ENCODE data around the gene PGAP6. TPM values are rescaled to one million over a fixed set of nuclear protein-coding genes. Genes with fewer than 3 reads are reported as not detected.
A peak's percentile ranks its signal among the peaks of the same experiment; 100 is the strongest.

Gene PGAP6
- total RNA-seq, 1 donor from 2014 or later = 44.5 TPM

DNA sequence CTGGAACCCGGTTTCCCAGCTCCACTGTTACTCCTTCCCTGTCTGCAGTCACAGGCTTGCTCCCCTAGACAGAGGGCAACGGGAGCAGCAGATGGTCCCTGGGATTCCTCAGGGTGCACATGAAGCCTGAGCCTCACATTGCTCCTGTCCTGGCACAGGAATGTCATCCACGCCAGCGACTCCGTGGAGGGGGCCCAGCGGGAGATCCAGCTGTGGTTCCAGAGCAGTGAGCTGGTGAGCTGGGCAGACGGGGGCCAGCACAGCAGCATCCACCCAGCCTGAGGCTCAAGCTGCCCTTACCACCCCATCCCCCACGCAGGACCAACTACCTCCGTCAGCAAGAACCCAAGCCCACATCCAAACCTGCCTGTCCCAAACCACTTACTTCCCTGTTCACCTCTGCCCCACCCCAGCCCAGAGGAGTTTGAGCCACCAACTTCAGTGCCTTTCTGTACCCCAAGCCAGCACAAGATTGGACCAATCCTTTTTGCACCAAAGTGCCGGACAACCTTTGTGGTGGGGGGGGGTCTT, 18.3 kb upstream of the PGAP6 start:
- POLR2A ChIA-PET = interaction anchor here (0.6 to 3.0 kb wide), 7 partner anchors 8 to 302 kb away, joined by 3 to 54 read pairs (median 20); partner anchors contain the start of genes AXIN1, MRPL28 and PGAP6
- intact Hi-C loops (cut with micrococcal nuclease) = loop anchor here (5.0 kb wide), 1 partner anchor 187 kb away; no protein-coding TSS in a partner anchor

DNA sequence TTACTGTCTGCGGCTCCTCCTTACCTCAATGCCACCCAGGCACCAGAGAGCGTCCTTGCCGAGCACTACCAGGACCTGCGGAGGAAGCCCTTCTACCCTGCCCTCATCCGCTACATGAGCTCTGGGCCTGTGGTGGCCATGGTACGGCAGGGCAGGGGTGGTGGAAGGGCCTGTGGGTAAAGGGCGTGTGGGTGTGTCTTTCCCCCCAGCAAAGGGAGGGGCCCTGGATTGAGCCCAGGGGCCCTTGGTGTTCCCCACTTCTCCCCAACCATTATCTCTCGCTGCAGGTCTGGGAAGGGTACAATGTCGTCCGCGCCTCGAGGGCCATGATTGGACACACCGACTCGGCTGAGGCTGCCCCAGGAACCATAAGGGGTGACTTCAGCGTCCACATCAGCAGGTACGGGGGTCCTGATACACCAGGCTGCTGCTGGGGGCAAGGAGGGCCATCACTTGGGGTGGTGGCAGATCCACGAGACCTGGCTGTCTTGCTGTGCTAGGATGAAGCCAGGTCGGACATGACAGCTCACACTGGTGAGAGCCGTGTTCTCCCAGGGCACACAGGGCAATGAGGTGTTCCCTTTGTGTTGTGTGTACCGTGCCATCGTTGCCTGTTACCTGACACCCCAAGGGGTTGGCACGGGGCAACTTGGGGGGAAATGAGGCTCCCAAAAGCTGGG, 17.7 kb upstream of the PGAP6 start:
- Mint-ChIP-seq H3K27ac (peak overlapping the region; percentile 41), H3K4me3 (no peak overlapping the region), H3K4me1 (peaks cover 38% of the 10 kb centered on the region), H3K9me3 (no peaks in the 10 kb centered on the region), H3K36me3 (ENCODE audit: low read depth) (peaks cover 4% of the 10 kb centered on the region), H3K27me3 (no peaks in the 10 kb centered on the region)
- TF ChIP-seq, protein P1, sequence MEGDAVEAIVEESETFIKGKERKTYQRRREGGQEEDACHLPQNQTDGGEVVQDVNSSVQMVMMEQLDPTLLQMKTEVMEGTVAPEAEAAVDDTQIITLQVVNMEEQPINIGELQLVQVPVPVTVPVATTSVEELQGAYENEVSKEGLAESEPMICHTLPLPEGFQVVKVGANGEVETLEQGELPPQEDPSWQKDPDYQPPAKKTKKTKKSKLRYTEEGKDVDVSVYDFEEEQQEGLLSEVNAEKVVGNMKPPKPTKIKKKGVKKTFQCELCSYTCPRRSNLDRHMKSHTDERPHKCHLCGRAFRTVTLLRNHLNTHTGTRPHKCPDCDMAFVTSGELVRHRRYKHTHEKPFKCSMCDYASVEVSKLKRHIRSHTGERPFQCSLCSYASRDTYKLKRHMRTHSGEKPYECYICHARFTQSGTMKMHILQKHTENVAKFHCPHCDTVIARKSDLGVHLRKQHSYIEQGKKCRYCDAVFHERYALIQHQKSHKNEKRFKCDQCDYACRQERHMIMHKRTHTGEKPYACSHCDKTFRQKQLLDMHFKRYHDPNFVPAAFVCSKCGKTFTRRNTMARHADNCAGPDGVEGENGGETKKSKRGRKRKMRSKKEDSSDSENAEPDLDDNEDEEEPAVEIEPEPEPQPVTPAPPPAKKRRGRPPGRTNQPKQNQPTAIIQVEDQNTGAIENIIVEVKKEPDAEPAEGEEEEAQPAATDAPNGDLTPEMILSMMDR (IDR thresholded peaks at IDR 0.05) = no peak
- CTCF ChIA-PET = no interaction called here
- DNase-seq (no peak), ATAC-seq (ENCODE audit: low read depth) (no peak)
- POLR2A ChIA-PET = interaction anchor here (0.5 to 3.0 kb wide), 3 partner anchors 13 to 29 kb away, joined by 4 to 54 read pairs (median 29); partner anchors contain the start of genes MRPL28 and PGAP6
- intact Hi-C loops (cut with micrococcal nuclease) = loop anchor here (5.0 to 10.0 kb wide), 2 partner anchors 188 to 385 kb away; partner anchors contain the start of genes CHTF18 and RPUSD1

More for the DNA sequence above, 18.3 kb upstream of the PGAP6 start:
- TF ChIP-seq, protein P1 (IDR thresholded peaks at IDR 0.05) = no peak
- ATAC-seq (ENCODE audit: low read depth) (no peak), DNase-seq (no peak)
- Mint-ChIP-seq H3K27ac (peak overlapping the region; percentile 98), H3K4me1 (peaks cover 37% of the 10 kb centered on the region), H3K36me3 (ENCODE audit: low read depth) (peaks cover 4% of the 10 kb centered on the region), H3K27me3 (no peaks in the 10 kb centered on the region), H3K9me3 (no peaks in the 10 kb centered on the region), H3K4me3 (peak overlapping the region; percentile 93)
- CTCF ChIA-PET = interaction anchor here (1.0 to 2.2 kb wide), 3 partner anchors 9 to 47 kb away, joined by 3 to 7 read pairs (median 3); partner anchors contain the start of gene AXIN1

- POLR2A ChIA-PET = interaction anchor here (0.5 to 1.5 kb wide), 4 partner anchors 12 to 28 kb away, joined by 3 to 8 read pairs (median 4); partner anchors contain the start of gene MRPL28
Observed at GRCh38 chr16:398561-399339, 17.0 kb upstream of the PGAP6 start.

DNA sequence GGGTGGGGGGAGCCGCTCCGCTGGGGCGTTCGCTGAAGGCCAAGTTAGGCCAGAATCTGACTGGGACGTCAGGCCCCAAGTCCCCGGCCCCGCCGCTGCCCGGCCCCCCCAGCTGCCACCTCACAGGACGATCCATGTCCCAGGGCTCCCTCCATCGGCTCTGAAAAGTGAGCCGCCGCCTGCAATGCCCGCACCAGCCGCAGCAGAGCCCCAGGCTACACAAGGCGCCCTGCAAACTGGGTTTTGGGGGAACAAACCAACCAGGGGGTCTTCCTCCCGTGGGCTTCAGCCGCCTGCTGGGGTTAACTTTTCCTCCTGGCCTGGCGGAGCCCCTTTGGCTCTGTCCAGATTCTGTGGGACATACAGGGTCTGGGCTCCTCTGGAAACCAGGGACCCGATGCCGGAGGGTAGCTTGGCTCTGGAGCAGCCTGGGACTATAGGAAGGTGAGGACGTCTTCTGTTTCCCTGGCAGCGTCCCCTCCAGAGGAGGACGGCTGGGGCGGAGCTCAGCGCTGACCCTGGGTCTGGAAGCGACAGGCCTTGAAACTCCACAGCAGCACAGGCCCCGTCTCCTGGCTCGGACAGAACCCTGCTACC, 16.1 kb upstream of the PGAP6 start:
- intact Hi-C loops (cut with micrococcal nuclease) = loop anchor here (10.0 kb wide), 1 partner anchor 387 kb away; the partner anchor contains the start of genes CHTF18 and RPUSD1
- Mint-ChIP-seq H3K27ac (peak overlapping the region; percentile 24), H3K27me3 (no peaks in the 10 kb centered on the region), H3K36me3 (ENCODE audit: low read depth) (peaks cover 4% of the 10 kb centered on the region), H3K9me3 (no peaks in the 10 kb centered on the region), H3K4me1 (peaks cover 38% of the 10 kb centered on the region), H3K4me3 (peak overlapping the region; percentile 29)
- ATAC-seq (ENCODE audit: low read depth) = no peak
- TF ChIP-seq, protein P1 (IDR thresholded peaks at IDR 0.05) = no peak
- CTCF ChIA-PET = no interaction called here
- DNase-seq = no peak
- POLR2A ChIA-PET = interaction anchor here (0.5 to 1.5 kb wide), 4 partner anchors 15 to 157 kb away, joined by 3 to 8 read pairs (median 3); partner anchors contain the start of gene MRPL28

More at GRCh38 chr16:398561-399339, 17.0 kb upstream of the PGAP6 start:
- Mint-ChIP-seq H3K4me1 (peaks cover 38% of the 10 kb centered on the region), H3K36me3 (ENCODE audit: low read depth) (peaks cover 4% of the 10 kb centered on the region), H3K9me3 (no peaks in the 10 kb centered on the region), H3K27me3 (no peaks in the 10 kb centered on the region), H3K27ac (peak overlapping the region; percentile 59), H3K4me3 (peak overlapping the region; percentile 29)
- ATAC-seq (ENCODE audit: low read depth) (no peak), DNase-seq (no peak)
- intact Hi-C loops (cut with micrococcal nuclease) = loop anchor here (10.0 kb wide), 1 partner anchor 386 kb away; the partner anchor contains the start of genes CHTF18 and RPUSD1
- TF ChIP-seq, protein P1 (IDR thresholded peaks at IDR 0.05) = no peak
- CTCF ChIA-PET = no interaction called here

All from activated B cell treated with CpG ODN at 0.5 μM for 24 hours (primary cell).